HG03342 (cell line): Measurements from ENCODE around the gene MUC6.

Experiments
- ATAC-seq: cut with Tn5 transposase; IDR thresholded peaks from one replicate; pipeline ENCODE4 v1.9.1; 2021; ENCODE audit warnings: mild to moderate bottlenecking, moderate library complexity; ENCODE audit not compliant: unreplicated experiment

MUC6 gene

DNA sequence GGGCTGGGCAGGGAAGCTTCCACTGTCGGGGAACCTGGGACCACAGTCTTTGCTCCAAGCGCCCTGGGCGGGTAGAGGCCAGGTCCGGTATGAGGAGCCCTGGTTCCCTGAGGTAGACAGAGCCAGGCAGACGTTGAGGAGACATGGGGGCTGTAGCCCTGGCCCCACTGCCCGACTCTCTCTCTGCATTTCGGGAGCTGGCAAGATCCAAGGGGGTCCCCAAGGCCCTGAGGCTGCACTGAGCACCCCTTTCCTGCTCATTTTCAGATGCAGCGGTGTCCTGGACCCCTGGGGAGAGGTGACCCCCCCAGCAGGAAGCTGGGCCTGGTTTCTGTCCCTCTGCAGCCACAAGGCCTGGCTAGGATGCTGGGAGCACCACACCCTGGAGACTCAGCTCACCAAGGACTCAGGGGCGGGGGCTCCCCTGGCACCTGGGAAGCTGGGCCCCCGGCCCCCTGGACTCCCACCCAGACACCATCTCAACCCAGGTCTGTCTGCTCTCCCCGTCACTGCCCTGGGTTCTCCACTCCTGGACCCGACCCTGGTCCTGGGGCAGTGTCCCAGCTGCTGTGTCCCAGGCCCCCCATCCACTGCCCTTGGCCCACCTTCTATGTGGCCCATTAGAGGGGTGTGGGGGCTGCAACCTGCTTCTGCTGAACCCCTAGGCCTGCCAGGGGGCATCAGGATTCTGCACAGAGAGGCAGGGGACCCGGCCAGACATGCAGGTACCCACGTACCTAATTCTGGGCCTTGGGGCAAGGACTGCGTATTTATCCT is 15.0 kb upstream of the MUC6 start:
- no peak for ATAC-seq

DNA sequence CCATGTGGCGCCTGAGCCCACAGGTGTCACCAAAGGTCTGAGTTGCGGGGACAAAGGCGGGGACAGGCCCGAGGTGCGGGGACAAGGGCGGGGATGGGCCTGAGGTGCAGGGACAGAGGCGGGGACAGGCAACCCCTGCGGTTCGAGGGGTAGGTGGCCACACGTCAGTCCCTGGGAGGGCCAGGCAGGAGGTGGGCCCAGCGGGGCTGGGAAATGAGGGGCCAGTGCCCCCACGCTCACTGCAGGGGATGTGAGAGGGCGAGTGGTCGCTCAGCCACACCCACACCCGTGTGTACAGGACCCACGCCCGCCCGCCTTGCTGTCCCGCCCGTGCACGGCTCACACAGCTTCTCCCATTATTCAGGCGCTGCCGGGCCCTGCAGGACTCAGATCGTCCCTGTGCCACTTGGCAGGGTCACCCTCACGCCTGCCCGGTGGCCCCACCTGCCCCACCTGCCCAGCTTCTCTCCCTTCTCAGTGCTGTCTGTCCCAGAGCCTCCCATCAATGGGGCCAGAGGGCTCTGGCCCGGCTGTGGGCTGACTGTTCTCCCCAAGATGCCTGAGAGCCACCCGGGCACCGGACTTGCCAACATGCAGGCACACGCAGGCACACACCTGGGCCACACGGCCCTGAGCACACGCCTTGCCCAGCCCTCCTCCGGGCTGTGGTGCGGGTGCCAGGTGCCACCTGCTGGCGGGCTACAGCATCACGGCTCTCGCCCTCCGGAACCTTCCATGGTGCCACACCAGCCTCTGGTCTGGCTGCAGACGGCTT is 14.2 kb upstream of the MUC6 start:
- no peak for ATAC-seq

DNA sequence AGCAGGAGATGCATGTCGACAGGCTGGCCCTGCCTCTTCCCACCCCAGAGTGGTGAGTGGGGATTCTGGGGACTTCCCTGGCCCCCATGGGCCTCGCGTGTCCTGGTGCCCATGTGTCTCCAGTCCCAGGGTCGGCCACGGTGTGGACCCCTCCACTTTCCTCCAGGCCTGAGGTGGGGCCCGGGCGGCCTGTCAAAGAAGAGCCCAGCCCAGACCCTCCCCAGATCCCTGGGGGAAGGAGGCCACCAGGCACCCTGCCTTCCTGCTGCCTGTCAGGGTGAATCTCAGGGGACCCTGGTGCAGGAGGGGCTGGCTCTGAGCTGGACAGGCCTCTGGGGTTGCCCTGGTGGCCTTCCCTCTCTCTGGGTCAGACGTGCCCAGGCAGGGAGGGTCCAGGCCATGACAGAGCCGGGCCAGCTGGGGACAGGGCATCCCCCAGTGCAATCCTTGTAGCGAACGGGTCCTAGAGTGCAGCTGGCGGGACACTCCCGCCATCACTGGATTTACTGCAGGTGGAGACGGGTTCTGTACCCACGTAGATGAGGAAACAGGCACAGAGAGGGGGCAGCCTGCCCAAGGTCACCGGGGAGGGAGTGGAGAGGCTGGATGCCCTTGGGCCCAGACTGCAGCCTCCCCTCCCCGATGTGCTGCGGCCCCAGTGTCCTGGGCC is 13.5 kb upstream of the MUC6 start:
- no peak for ATAC-seq

DNA sequence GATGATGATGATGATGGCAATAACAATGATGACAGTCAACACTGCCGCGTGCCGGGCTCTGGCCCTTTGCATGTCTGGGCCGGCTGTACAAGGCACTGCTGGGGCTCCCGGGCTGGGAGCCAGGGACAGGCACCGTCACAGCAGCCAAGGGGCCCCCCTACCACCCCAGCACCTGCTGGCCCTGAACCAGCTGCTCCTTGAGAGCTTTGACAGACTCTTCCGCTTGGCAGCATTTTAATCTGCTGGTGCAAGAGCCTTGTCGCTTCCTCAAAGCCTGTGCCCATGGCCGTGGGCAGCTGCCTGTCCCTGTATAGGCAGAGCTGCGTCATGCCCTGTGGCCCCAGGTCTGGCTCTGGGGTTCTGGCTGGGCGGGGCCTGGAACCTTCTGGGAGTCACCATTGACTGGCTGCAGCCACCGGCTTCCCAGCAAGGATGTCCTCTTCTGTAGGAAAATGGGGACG is 12.9 kb upstream of the MUC6 start:
- no peak for ATAC-seq

DNA sequence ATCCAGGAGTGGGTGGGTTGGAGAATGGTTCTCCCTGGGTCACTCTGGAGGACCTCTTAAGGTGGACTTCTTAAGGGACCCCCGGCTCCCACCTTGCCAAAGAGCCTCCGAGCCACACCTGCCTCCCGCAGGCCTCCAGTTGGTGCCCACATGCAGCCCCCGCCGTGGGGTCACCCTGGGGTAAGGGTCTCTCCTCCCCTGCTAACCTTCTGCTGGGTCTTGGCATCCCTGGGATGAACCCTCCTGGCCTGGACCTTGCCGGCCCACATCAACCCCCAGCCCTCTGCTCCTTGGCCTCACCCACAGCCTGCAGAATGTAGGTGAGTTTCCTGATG is 12.5 kb upstream of the MUC6 start:
- no peak for ATAC-seq

DNA sequence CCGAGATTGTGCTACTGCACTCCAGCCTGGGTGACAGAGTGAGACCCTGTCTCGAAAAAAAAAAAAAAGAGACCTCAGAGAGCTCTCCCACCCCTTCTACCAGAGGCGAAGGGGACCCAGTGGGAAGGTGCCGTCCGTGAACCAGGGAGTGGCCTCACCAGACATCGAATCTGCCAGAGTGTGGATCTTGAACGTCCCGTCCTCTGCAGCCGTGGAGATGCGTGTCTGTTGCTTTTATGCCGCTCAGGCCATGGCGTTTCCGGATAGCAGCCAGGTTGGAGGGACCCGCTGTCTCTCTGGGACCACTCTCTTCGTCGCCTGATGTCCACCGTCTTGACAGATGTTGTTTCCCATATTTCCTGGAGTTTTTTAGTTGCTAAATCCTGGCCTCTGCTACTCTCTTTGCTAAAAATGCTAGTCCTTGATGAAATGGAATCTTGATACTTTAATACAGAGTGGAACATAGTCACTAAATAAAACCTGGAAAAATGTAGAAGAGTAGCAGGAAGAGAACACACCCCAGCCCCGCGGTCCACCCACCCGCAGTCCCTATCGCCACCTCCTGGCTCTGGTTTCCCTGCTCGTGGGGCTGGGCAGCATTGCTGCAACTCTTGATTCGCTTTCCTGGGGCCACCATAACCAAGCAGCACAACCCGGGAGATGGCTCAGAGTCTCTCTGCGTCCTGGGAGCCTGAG is 12.0 kb upstream of the MUC6 start:
- ATAC-seq = no peak

DNA sequence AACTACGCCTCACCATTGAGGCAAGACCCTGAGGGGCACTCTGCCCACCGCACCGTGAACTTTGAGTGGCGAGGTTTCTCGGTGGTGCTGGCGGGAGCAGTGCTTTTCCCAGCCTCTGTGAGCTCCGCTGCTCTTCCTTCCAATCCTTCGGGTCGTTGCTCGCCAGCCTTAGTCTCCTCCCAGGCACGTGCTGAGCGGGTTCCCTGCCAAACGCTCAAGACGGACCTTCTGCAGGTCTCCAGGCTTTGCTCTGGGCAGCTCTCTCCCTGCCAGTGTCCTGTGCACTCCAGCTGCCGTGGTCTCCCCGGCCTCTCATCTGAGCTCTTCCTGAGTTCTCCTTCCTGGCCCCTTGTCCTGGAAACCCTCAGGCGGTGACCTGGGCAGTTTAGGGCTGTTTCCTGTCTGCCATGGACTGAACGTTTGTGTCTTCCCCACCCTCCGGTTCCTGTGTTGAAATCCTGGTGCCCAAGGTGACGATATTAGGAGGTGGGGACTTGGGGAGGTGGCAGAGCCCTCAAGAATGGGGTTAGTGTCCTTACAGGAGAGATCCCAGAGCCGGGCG is 11.2 kb upstream of the MUC6 start:
- no peak for ATAC-seq

DNA sequence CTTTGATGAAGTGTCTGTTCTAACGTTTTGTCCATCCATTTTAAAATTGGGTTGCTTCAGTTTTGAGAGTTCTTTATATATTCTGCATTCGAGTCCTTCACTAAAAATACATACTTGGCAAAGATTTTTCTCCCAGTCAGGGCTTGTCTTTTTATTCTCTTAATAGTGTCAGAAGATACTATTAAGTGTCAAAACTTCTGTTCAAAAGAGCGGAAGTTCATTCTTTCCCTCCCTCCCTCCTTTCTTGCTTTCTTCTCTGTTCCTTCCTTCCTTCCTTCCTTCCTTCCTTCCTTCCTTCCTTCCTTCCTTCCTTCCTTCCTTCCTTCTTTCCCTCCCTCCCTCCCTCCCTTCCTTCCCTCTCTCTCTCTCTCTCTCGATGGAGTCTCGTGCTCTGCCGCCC is 7.6 kb upstream of the MUC6 start:
- no peak for ATAC-seq

DNA sequence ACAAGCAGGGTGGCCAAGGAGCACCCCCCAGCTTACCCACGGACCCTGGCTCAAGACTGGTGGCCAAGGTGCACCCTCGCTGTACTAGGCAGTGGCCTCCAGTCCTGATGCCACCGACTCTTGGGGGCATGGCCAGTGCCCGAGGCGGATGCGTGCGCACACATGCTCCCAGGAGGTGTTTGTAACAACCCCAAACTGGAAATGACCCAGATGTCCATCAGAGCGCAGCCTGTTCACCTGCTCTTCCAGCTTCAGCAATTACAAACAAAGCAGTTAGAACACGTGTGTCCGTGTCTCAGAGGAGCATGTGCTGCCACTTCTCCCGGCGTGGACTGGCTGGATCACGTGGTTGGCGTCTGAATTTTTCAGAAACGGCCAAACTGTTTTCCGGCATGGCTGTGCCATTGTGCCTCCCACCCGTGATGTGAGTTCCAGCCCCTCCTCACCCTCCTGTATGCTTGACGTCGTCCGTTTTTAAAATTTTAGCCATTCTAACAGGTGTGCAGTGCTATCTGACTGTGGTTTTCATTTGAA is 7.1 kb upstream of the MUC6 start:
- no peak for ATAC-seq

DNA sequence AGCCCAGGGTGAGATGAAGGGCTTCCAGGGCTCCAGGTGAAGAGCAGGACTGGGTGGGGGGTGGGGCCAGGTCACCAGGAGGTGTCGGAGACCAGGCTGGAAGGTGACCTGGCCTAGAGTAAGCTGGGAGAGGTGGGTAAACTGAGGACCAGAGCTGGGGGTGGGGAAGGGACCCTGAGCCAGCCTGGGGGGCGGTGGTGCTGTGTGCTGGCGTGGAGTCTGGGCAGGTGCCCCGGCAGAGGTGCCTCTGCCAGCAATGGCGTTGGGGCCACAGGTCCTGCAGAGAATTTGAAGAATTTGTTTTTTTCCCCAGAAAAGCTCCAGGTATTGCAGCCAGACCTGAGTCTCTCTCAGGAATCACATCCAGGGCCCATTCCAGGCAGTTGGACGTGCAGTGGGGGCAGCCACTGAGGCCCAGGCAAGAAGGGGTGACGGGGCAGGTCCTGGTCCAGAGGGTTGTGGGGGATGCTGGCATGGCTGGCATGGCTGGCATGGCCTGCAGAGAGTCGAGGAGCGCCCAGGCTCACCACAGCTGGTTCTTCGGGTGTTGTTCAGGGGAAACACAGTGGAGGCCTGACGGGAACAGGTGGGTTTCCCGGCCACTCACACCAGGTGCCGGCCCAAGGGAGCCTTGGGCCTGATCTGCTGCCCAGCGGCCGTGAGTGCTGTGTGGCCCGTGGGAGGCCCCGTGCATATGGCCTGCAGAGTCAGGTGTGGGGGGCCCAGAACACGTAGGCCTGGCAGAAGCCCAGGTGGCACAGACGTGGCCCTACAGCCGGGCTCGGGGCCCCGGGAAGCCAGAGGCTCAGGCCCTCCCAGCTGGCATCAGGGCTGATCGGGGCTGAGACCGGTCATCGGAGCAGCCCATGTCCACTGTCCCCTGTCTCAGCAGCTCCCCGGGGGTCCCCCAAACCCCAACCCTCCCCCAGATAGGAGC is 6.4 kb upstream of the MUC6 start:
- no peak for ATAC-seq

DNA sequence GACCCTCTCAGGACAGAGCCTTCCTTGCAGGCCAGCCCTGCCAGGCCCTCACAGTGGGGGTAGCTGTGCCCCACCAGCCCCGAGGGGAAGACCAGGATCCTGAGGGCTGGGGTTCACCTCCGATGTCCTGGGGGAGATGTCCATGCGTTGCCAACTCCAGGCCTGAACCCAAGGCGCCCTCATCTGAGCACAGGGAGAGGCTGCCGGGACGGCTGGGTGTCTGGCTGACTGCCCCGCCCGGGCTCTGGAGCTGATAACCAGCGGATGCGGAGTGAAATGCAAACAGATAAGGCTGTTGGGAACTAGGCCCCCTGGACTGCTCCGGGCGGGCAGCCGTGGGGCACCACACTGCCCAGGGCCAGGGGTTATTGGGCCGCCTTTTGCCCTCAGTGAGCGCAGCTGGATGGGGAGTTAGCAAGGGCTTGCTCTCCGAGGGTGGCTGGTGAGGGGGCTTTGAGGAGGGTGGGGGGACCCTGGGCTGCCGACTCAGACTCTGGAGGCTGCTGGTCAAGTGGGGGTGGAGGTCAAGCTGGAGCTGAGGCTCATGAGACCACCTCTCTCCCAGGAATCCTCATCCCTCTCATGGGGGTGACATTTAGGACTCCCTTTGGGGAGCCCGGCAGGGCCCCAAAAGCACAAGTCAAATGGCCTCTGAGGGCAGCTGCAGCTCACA is 5.6 kb upstream of the MUC6 start:
- no peak for ATAC-seq

DNA sequence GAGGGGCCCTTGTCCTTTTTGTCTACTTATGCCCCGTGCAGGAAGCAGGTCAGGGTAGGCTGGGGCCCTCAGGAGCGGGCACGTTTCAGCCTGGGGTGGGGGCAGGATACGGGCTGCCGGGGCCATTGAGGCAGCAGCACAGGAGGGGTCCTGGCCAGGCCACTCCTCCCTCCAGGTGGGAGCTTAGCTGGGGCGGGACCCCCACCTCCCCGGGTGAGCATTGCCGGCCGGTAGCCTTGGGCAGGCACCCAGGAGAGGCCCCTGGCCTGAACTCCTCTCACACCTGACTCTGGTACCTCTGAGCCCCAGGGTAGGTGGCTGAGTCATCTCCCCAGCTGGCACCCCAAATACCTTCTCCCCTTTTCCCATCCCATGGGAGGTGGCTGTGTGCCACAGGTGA is 5.0 kb upstream of the MUC6 start:
- no peak for ATAC-seq

DNA sequence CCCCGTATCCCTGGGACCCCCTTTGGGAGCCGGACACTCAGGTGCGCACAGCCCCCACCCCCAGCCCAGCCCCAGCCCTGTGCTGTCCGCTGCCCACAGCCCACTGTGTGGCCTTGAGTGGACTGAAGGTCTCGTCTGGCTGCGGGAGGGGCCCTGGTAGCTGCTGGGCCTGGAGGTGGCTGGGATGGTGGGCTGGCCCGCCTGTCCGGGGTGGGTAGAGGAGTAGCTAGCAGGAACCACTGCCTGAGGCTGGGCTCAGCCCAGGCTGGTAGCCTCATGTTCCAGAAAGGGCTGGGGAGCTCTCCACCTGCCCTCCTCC is 4.6 kb upstream of the MUC6 start:
- no peak for ATAC-seq

DNA sequence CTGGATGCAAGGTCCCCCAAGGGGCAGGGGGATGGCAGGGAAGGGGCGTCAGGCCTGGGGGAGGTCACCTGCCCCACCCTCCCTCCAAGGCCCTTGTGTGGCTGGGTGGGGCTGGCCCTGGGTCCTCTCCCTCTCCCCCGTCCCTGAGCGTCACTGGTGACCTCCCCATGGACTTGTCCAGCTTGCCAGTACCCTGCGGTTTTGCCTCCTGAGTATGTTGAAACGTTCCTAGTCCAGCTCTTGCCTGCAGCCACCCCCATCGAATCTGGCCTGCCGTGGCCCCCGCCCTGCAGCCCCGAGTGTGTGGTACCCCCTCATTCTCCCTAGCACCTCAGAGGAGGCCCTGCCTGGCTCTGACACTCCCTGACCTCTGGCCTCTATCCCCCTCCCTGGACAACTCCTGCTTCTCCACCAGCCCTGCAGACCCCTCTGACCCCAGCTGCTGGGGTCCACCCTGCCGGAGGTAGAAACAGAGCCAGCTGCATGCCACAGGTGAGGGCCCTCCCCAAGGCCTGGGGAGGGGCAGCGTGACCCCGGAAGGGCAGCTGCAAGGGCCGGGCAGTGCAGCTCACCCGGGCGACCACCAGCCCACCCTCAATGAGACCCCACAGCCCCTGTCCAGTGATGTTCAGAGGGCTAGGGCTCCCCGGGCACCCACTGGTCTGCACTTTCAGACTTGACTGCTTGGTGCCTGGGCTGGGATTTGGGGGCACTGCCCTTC is 4.1 kb upstream of the MUC6 start:
- ATAC-seq = no peak

DNA sequence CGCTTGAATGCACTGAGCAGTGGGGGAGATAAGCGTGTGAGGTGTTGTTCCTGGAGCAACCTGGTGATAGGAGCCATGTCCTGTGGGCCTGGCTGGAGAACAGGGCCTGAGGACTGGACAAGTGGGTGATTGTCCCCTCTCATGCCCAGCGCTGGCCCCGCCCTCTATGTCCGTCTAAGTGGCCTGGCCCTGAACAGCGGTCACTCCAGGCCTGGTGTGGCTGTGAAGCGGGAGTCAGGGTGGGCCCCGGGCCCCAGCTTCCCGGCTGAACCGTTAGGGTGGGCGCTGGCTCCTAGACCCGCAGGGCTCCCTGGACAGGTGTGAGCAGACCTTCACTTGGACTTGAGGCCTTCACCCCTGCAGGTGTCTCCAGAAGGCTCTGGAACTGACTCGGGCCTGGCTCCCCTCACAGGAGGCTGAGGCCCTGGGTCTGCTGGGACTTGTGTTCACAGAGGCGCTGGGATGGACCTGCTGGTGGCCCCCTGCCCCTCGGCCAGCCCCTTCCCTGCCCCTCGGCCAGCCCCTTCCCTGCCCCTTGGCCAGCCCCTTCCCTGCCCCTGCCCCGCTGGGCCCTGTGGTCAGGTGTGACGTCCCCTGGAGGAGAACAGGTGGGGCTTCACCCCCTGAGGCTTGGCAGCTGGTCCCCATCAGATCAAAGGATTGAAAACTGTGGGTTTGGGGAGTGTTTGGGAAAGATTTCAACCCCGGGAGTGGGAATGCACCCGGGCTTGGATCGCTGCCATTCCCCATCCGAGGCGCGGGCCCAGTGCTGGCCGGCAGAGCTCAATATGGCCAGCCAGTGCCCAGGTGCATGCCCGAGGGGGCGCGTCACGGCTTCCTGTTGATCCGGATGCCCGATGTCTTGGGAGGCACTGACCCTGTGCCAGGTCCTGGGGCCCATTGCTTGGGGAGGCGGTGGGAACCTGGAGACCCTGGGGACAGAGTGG is 3.2 kb upstream of the MUC6 start:
- ATAC-seq = no peak

DNA sequence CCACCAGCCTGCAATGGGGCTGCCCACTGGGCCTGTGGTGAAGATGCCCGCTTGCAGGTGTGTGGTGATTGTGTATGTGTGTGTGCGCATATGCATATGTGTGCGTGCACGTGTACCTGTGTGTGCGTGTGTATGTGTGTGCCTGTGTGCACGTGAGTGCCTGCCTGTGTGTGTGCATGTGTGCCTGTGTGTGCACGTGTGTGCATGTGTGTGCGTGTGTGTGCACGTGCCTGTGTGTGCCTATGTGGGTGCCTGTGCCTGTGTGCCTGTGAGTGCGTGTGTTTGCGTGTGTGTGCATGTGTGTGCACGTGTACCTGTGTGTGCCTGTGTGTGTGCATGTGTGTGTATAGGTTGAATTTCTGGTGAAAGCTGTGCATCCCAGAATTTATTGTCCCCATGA is 2.4 kb upstream of the MUC6 start:
- ATAC-seq = no peak

DNA sequence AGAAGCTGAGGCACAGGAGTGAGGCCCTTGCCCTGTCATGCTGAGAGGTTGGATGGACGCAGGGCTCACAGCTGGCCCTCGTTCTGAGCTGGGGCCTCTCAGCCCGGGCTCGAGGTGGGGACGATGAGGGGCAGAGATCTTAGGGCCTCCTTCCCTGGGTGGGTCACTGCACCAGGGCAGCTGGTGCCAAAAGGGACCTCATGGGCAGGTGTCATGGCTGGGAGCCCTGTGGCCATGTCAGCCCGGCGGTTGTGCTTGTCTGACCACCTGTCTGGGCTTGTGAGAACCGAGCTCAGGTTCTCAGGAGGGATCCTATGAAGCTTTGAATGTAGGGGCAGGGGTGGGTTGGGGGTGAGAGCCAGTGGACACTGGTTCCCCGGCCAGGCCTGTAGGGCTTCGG is 1.8 kb upstream of the MUC6 start:
- ATAC-seq = no peak
